Measurements from ENCODE around the gene NOC2L.

Gene NOC2L

GRCh38 chr1:927234-927633 is 31.8 kb downstream of the NOC2L start:
- no peak for DNase-seq

GRCh38 chr1:925561-926421 is 33.3 kb downstream of the NOC2L start:
- peak in 1 of 2 experiments; percentile 31 for DNase-seq

- peak in 1 of 2 experiments; percentile 37 for DNase-seq
Measured at GRCh38 chr1:924656-925560, 34.1 kb downstream of the NOC2L start.

GRCh38 chr1:923991-924655 is 34.9 kb downstream of the NOC2L start:
- DNase-seq: no peak

GRCh38 chr1:923131-923990 is 35.7 kb downstream of the NOC2L start, which contains the start of gene SAMD11:
Gene SAMD11, plus strand, starts transcription at chr1:923923. Its CDS starts 509 bp downstream, at chr1:924432.
- peak; percentile 41 to 77 for DNase-seq

- DNase-seq: peak; percentile 36 to 68
Measured at GRCh38 chr1:921011-921837, 37.8 kb downstream of the NOC2L start.

GRCh38 chr1:920521-920920 is 38.5 kb downstream of the NOC2L start:
- no peak for DNase-seq

- DNase-seq: no peak
Measured at GRCh38 chr1:920010-920409, 39.0 kb downstream of the NOC2L start.

GRCh38 chr1:919271-919872 is 39.7 kb downstream of the NOC2L start:
- no peak for DNase-seq

- no peak for DNase-seq
Measured at GRCh38 chr1:918843-919242, 40.2 kb downstream of the NOC2L start.

- no peak for DNase-seq
Measured at GRCh38 chr1:918353-918752, 40.7 kb downstream of the NOC2L start.

- no peak for DNase-seq
Measured at GRCh38 chr1:917466-918091, 41.5 kb downstream of the NOC2L start.

- no peak for DNase-seq
Measured at GRCh38 chr1:917076-917459, 42.0 kb downstream of the NOC2L start.

- no peak for DNase-seq
Measured at GRCh38 chr1:916173-917075, 42.6 kb downstream of the NOC2L start.

GRCh38 chr1:915295-916172 is 43.5 kb downstream of the NOC2L start:
- no peak for DNase-seq

- no peak for DNase-seq
Measured at GRCh38 chr1:914891-915280, 44.2 kb downstream of the NOC2L start.

GRCh38 chr1:914131-914890 is 44.7 kb downstream of the NOC2L start:
- DNase-seq: no peak
